PC-9 (cell line): Measurements from ENCODE around the gene THOC2.

Source experiments
- EZH2 ChIP-seq: fragments of 200-600 bp; sonication (generic); IDR thresholded peaks from 2 replicates; pipeline ENCODE4 v1.8.0; 2017; ENCODE audit warnings: antibody characterized with exemption, low read depth
- TF ChIP-seq, protein P1 (sequence below): fragments of 200-600 bp; sonication (generic); conservative IDR thresholded peaks from 2 replicates; pipeline ENCODE4 v1.6.1; 2017; ENCODE audit warnings: mixed run types, antibody characterized with exemption, mild to moderate bottlenecking, moderate library complexity

DNA sequence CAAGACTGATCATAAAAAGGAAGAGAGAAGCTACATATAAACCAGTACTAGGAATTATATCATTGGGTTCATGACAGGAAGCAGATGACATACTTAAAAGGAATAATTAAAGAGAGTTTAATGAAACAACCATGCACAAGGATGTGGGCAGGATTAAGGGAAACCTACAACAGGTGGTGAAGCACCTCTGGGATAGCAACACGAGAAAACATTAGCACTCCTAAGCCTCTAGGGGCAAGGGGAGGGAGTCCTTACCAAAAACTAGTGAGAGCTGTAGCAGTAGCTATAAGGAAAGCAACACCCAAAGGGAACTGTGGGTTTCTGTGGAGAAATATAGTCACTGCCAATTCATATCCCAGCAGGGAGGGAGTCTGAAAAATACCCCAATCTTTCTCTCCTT lies 7.2 kb upstream of the THOC2 start:
- TF ChIP-seq, protein P1, sequence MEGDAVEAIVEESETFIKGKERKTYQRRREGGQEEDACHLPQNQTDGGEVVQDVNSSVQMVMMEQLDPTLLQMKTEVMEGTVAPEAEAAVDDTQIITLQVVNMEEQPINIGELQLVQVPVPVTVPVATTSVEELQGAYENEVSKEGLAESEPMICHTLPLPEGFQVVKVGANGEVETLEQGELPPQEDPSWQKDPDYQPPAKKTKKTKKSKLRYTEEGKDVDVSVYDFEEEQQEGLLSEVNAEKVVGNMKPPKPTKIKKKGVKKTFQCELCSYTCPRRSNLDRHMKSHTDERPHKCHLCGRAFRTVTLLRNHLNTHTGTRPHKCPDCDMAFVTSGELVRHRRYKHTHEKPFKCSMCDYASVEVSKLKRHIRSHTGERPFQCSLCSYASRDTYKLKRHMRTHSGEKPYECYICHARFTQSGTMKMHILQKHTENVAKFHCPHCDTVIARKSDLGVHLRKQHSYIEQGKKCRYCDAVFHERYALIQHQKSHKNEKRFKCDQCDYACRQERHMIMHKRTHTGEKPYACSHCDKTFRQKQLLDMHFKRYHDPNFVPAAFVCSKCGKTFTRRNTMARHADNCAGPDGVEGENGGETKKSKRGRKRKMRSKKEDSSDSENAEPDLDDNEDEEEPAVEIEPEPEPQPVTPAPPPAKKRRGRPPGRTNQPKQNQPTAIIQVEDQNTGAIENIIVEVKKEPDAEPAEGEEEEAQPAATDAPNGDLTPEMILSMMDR, result no peak; the same call in 1 of the 2 replicates
- no peak for TF ChIP-seq EZH2
